HCT116 (cell line): Measurements from ENCODE around the gene DCLRE1B.

Source experiments
- CTCF ChIP-seq, 3 experiments: fragments of 200-600 bp in 1 of 3; sonication (generic) in 1 of 3; IDR thresholded peaks in 2 of 3; conservative IDR thresholded peaks in 1 of 3; 2 replicates each; pipeline ENCODE4 v1.5.1; 2012 to 2017; ENCODE audit warnings: low read depth in 2 of 3, low read length in 2 of 3, antibody characterized with exemption in 1 of 3, borderline replicate concordance in 1 of 3, control low read depth in 1 of 3, mild to moderate bottlenecking in 1 of 3, mixed read lengths in 1 of 3, mixed run types in 1 of 3, moderate library complexity in 1 of 3; ENCODE audit not compliant: insufficient read depth in 1 of 3
- ELF1 ChIP-seq: IDR thresholded peaks from 2 replicates; pipeline ENCODE4 v1.6.1; 2012; ENCODE audit warnings: low read depth, borderline replicate concordance
- EZH2 ChIP-seq: fragments of 200-600 bp; sonication (generic); IDR thresholded peaks from 2 replicates; pipeline ENCODE4 v1.6.1; 2017; ENCODE audit warnings: antibody characterized with exemption, mixed run types
- EZH2phosphoT487 ChIP-seq: fragments of 200-600 bp; IDR thresholded peaks from 2 replicates; pipeline ENCODE4 v1.6.1; 2018; ENCODE audit warnings: antibody characterized with exemption, borderline replicate concordance
- POLR2A ChIP-seq: IDR thresholded peaks from 2 replicates; pipeline ENCODE4 v1.7.0; 2011; ENCODE audit warnings: borderline replicate concordance; ENCODE audit not compliant: insufficient read depth, insufficient read length; ENCODE audit errors: extremely low read depth
- POLR2AphosphoS5 ChIP-seq: IDR thresholded peaks from 2 replicates; pipeline ENCODE4 v1.6.1; 2011; ENCODE audit warnings: mild to moderate bottlenecking, low read depth, low read length, moderate library complexity
- SP1 ChIP-seq: IDR thresholded peaks from 2 replicates; pipeline ENCODE4 v1.6.1; 2012; ENCODE audit warnings: low read depth
- SRF ChIP-seq: IDR thresholded peaks from 2 replicates; pipeline ENCODE4 v1.6.1; 2012; ENCODE audit warnings: low read depth
- ZFX ChIP-seq: fragments of 450-650 bp; IDR thresholded peaks from 2 replicates; pipeline ENCODE4 v1.6.1; 2017
- ZNF274 ChIP-seq: fragments of 200-500 bp; sonication (Bioruptor generic); IDR thresholded peaks from 2 replicates; pipeline ENCODE4 v1.6.1; 2014; ENCODE audit warnings: mild to moderate bottlenecking, low read depth, low read length, inconsistent platforms

DNA sequence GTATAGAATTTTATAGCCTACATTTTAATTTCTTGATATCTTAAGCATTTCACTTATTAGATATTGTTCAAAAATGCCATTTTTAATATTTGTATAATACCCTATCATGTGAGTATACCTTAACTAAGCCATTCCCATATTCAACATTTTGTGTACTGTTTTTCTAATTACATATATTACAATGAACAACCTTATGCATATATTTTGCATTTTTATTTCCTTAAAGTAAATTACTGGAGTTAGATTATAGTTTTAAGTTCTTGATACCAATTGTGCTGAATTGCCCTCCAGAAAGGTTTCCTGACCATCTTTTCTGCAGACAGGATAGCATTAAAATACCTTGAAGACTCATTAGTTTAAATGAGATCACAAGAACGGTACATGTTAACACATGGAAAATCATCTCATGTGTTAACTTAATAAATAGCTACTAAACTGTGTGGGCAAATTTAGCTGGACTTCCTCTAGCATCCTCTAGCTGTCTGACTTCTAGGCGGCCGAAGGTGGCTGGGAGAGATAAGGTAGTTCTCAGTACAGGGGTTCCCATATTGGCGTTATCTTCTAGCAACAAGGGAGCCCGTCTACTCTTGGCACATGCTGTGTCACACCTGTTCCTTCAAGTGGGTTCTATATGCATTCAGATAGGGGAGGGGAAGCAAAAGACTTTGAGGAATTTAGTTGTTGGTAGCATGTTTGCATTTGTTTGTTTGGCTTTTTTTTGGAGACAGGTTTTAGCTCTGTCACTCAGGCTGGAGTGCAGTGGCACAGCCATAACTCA is 8.9 kb downstream of the DCLRE1B start:
- TF ChIP-seq ELF1 (no peak), ZNF274 (no peak), EZH2phosphoT487 (no peak), CTCF (IDR thresholded peaks at IDR 0.05 in 2 of 3, conservative IDR thresholded peaks at IDR 0.05 in 1 of 3; ENCODE audit: borderline replicate concordance in 1 of 3, insufficient read depth in 1 of 3, low read depth in 2 of 3, low read length in 2 of 3) (no peak), EZH2 (no peak), POLR2A (no peak), SP1 (no peak), SRF (no peak), POLR2AphosphoS5 (no peak), ZFX (no peak)
